Measurements from ENCODE around the gene NT5DC3.

The NT5DC3 gene

GRCh38 chr12:103742349-103742932 lies 98.6 kb downstream of the NT5DC3 start:
- H3K27me3 ChIP-seq (ENCODE audit: control insufficient read depth, insufficient read depth, low read length): no peaks in the 10 kb centered on the region
- no peaks in the 10 kb centered on the region for H3K9me3 ChIP-seq (ENCODE audit: control insufficient read depth, low read length)
- H3K4me1 ChIP-seq (ENCODE audit: control insufficient read depth, insufficient read depth, low read length): no peaks in the 10 kb centered on the region
- no peaks in the 10 kb centered on the region for H3K36me3 ChIP-seq (ENCODE audit: control insufficient read depth, insufficient read depth, low read length)
- no peak overlapping the region for H3K9ac ChIP-seq (ENCODE audit: low read length)
- no peak overlapping the region for H3K4me3 ChIP-seq (ENCODE audit: low read length)

GRCh38 chr12:103737881-103738280 lies 103.2 kb downstream of the NT5DC3 start:
- Histone ChIP-seq H3K36me3 (ENCODE audit: control insufficient read depth, insufficient read depth, low read length) (no peaks in the 10 kb centered on the region), H3K9me3 (ENCODE audit: control insufficient read depth, low read length) (no peaks in the 10 kb centered on the region)

GRCh38 chr12:103736572-103736971 lies 104.5 kb downstream of the NT5DC3 start:
- no peak overlapping the region for H3K9ac ChIP-seq (ENCODE audit: low read length)
- no peak overlapping the region for H3K4me3 ChIP-seq (ENCODE audit: low read length)
- H3K4me1 ChIP-seq (ENCODE audit: control insufficient read depth, insufficient read depth, low read length): no peaks in the 10 kb centered on the region
- no peaks in the 10 kb centered on the region for H3K27me3 ChIP-seq (ENCODE audit: control insufficient read depth, insufficient read depth, low read length)
- no peaks in the 10 kb centered on the region for H3K36me3 ChIP-seq (ENCODE audit: control insufficient read depth, insufficient read depth, low read length)
- no peaks in the 10 kb centered on the region for H3K9me3 ChIP-seq (ENCODE audit: control insufficient read depth, low read length)

More at GRCh38 chr12:103737881-103738280, 103.2 kb downstream of the NT5DC3 start:
- H3K4me1 ChIP-seq (ENCODE audit: control insufficient read depth, insufficient read depth, low read length): no peaks in the 10 kb centered on the region
- H3K9ac ChIP-seq (ENCODE audit: low read length): no peak overlapping the region
- H3K4me3 ChIP-seq (ENCODE audit: low read length): no peak overlapping the region
- no peaks in the 10 kb centered on the region for H3K27me3 ChIP-seq (ENCODE audit: control insufficient read depth, insufficient read depth, low read length)

- Histone ChIP-seq H3K4me1 (ENCODE audit: control insufficient read depth, insufficient read depth, low read length) (no peaks in the 10 kb centered on the region), H3K9ac (ENCODE audit: low read length) (no peak overlapping the region), H3K9me3 (ENCODE audit: control insufficient read depth, low read length) (no peaks in the 10 kb centered on the region), H3K4me3 (ENCODE audit: low read length) (no peak overlapping the region), H3K36me3 (ENCODE audit: control insufficient read depth, insufficient read depth, low read length) (no peaks in the 10 kb centered on the region), H3K27me3 (ENCODE audit: control insufficient read depth, insufficient read depth, low read length) (no peaks in the 10 kb centered on the region)
Observed at GRCh38 chr12:103735291-103735690, 105.7 kb downstream of the NT5DC3 start.

GRCh38 chr12:103734863-103735262 lies 106.2 kb downstream of the NT5DC3 start:
- H3K4me3 ChIP-seq (ENCODE audit: low read length): no peak overlapping the region
- no peaks in the 10 kb centered on the region for H3K9me3 ChIP-seq (ENCODE audit: control insufficient read depth, low read length)
- H3K27me3 ChIP-seq (ENCODE audit: control insufficient read depth, insufficient read depth, low read length): no peaks in the 10 kb centered on the region
- H3K4me1 ChIP-seq (ENCODE audit: control insufficient read depth, insufficient read depth, low read length): no peaks in the 10 kb centered on the region
- no peaks in the 10 kb centered on the region for H3K36me3 ChIP-seq (ENCODE audit: control insufficient read depth, insufficient read depth, low read length)
- no peak overlapping the region for H3K9ac ChIP-seq (ENCODE audit: low read length)

GRCh38 chr12:103731539-103731938 lies 109.5 kb downstream of the NT5DC3 start:
- Histone ChIP-seq H3K36me3 (ENCODE audit: control insufficient read depth, insufficient read depth, low read length) (no peaks in the 10 kb centered on the region), H3K4me1 (ENCODE audit: control insufficient read depth, insufficient read depth, low read length) (no peaks in the 10 kb centered on the region), H3K9ac (ENCODE audit: low read length) (no peak overlapping the region), H3K9me3 (ENCODE audit: control insufficient read depth, low read length) (no peaks in the 10 kb centered on the region), H3K27me3 (ENCODE audit: control insufficient read depth, insufficient read depth, low read length) (no peaks in the 10 kb centered on the region), H3K4me3 (ENCODE audit: low read length) (no peak overlapping the region)

- no peaks in the 10 kb centered on the region for H3K4me1 ChIP-seq (ENCODE audit: control insufficient read depth, insufficient read depth, low read length)
- no peak overlapping the region for H3K4me3 ChIP-seq (ENCODE audit: low read length)
- H3K36me3 ChIP-seq (ENCODE audit: control insufficient read depth, insufficient read depth, low read length): no peaks in the 10 kb centered on the region
- no peak overlapping the region for H3K9ac ChIP-seq (ENCODE audit: low read length)
- no peaks in the 10 kb centered on the region for H3K27me3 ChIP-seq (ENCODE audit: control insufficient read depth, insufficient read depth, low read length)
- H3K9me3 ChIP-seq (ENCODE audit: control insufficient read depth, low read length): no peaks in the 10 kb centered on the region
Observed at GRCh38 chr12:103729499-103729898, 111.5 kb downstream of the NT5DC3 start.

- H3K36me3 ChIP-seq (ENCODE audit: control insufficient read depth, insufficient read depth, low read length): no peaks in the 10 kb centered on the region
- no peak overlapping the region for H3K9ac ChIP-seq (ENCODE audit: low read length)
- H3K4me1 ChIP-seq (ENCODE audit: control insufficient read depth, insufficient read depth, low read length): no peaks in the 10 kb centered on the region
- H3K9me3 ChIP-seq (ENCODE audit: control insufficient read depth, low read length): no peaks in the 10 kb centered on the region
- no peak overlapping the region for H3K4me3 ChIP-seq (ENCODE audit: low read length)
- no peaks in the 10 kb centered on the region for H3K27me3 ChIP-seq (ENCODE audit: control insufficient read depth, insufficient read depth, low read length)
Observed at GRCh38 chr12:103728323-103728722, 112.7 kb downstream of the NT5DC3 start.

- H3K9me3 ChIP-seq (ENCODE audit: control insufficient read depth, low read length): no peaks in the 10 kb centered on the region
- no peak overlapping the region for H3K4me3 ChIP-seq (ENCODE audit: low read length)
- H3K36me3 ChIP-seq (ENCODE audit: control insufficient read depth, insufficient read depth, low read length): no peaks in the 10 kb centered on the region
- H3K27me3 ChIP-seq (ENCODE audit: control insufficient read depth, insufficient read depth, low read length): no peaks in the 10 kb centered on the region
- H3K4me1 ChIP-seq (ENCODE audit: control insufficient read depth, insufficient read depth, low read length): no peaks in the 10 kb centered on the region
- no peak overlapping the region for H3K9ac ChIP-seq (ENCODE audit: low read length)
Observed at GRCh38 chr12:103727638-103728037, 113.4 kb downstream of the NT5DC3 start.

- Histone ChIP-seq H3K27me3 (ENCODE audit: control insufficient read depth, insufficient read depth, low read length) (no peaks in the 10 kb centered on the region), H3K36me3 (ENCODE audit: control insufficient read depth, insufficient read depth, low read length) (no peaks in the 10 kb centered on the region), H3K9me3 (ENCODE audit: control insufficient read depth, low read length) (no peaks in the 10 kb centered on the region), H3K9ac (ENCODE audit: low read length) (no peak overlapping the region), H3K4me3 (ENCODE audit: low read length) (no peak overlapping the region), H3K4me1 (ENCODE audit: control insufficient read depth, insufficient read depth, low read length) (no peaks in the 10 kb centered on the region)
Observed at GRCh38 chr12:103725398-103725797, 115.6 kb downstream of the NT5DC3 start.

All from mucosa of stomach (tissue), 1 donor.